GM21576 (cell line): ENCODE results near the gene FECH.
"Not testable (repeated sequence)": the region's sequence is repeated elsewhere in the genome, so short reads cannot be mapped to it uniquely, and the experiment has no call there.

Experiments
- ATAC-seq: cut with Tn5 transposase; IDR thresholded peaks from one replicate; pipeline ENCODE4 v1.9.1; 2021; ENCODE audit warnings: mild to moderate bottlenecking, moderate library complexity; ENCODE audit not compliant: unreplicated experiment

The FECH gene, protein sequence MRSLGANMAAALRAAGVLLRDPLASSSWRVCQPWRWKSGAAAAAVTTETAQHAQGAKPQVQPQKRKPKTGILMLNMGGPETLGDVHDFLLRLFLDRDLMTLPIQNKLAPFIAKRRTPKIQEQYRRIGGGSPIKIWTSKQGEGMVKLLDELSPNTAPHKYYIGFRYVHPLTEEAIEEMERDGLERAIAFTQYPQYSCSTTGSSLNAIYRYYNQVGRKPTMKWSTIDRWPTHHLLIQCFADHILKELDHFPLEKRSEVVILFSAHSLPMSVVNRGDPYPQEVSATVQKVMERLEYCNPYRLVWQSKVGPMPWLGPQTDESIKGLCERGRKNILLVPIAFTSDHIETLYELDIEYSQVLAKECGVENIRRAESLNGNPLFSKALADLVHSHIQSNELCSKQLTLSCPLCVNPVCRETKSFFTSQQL

DNA sequence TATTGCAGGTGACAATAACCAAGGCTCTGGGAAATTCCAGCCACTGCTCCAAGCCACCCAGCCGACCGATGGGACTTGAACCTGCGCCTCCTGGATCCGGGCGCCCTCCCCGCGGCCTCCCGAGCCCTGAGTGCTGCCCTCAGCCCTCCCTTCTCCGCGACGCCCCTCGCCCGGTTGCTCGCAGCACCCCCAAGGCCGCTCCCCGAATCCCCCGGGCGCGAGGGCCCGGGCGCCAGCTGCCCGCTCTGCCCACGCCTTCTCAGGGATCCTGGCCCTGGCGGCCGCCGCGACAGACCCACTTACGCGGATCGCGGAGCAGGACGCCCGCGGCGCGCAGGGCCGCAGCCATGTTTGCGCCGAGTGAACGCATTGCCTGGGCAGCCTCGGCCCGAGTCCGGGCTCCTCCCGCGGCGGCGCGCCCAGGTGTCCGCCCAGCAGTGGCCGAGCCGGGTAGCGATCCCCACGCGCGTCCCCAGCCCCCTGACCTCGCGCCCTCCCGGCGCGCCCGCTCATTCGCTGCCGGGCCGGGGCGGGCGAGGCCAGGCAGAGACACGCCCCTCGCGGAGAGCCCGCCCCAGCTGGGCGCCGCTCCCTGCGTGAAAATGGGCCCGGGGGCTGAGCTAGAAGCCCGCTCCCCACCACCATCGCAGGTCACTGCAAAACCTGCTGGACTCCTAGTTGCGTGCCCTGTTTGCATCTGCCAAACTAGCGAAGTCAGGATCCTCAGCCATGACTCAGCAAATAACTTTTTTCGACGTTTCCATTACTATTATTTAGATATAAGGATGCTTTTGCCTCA, at the start of gene FECH:
TSS of gene FECH (minus strand) at position 452 of the 799 bp plus-strand sequence. CDS start at position 370, 82 bp downstream.
- ATAC-seq, result peak; percentile 92

- ATAC-seq, result no peak
Measured at GRCh38 chr18:57635003-57635822, 48.7 kb upstream of the FECH start.

DNA sequence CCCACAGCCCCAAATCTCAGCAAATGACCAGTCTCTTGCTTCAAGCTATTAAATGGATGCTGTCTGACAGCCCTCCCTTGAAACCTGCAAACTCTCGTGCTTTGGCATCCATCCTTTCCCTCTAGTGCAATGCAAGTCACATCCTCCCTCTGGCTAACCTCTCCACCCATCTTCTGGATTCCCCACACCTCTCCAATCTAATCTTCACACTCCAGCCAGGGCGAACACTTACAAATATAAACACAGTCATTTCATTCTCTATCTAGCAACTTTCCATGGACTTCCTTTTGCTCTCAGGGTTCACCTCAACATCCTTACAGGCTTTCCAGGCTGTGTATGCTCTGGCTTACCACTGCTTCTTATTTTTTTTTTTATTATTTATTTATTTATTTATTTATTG, 45.2 kb upstream of the FECH start:
- no peak for ATAC-seq

- peak; percentile 47 for ATAC-seq
Measured at GRCh38 chr18:57630754-57631595, 44.5 kb upstream of the FECH start.

DNA sequence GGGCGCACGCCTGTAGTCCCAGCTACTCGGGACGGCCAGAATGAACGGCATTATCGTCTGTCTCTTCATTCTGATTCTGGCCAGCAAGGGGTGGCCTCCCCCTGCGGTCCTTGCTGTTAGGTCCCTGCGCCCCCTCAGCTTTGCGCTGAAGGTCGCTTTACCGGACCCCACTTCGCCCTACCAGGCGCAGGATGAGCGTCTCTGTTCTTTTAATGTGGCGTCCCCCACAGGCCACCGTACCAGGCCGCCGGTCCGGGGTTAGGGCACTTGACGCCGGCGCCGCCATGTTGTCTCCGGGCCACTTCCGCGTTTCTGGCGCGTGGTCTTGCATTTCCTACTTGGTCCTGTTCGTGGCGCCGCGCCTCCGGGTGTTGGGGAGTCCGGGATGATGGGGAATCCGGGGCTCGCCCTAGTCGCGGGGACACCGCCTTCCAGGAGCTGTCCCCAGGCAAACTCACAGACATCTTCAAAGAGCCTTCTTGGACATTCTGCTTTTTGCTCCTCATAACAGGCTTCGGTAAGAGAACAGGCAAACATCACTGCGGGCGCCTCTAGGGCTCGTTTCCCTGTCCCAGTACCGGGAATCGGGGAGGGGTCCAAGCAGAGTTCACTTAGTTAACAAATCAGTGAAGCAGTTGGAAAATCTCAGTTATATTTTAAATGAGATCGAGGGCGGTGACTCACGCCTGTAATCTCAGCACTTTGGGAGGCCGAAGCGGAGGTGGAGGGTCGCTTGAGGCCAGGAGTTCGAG, 43.7 kb upstream of the FECH start:
- peak; percentile 91 for ATAC-seq

- ATAC-seq, result no peak
Measured at GRCh38 chr18:57629422-57629821, 42.9 kb upstream of the FECH start.

GRCh38 chr18:57627488-57627887, 41.0 kb upstream of the FECH start:
- ATAC-seq, result no peak

GRCh38 chr18:57624988-57625387, 38.5 kb upstream of the FECH start:
- ATAC-seq, result no peak

- peak; percentile 12 for ATAC-seq
Measured at GRCh38 chr18:57621246-57621604, 34.7 kb upstream of the FECH start.

- ATAC-seq, result no peak
Measured at GRCh38 chr18:57619876-57620275, 33.4 kb upstream of the FECH start.

DNA sequence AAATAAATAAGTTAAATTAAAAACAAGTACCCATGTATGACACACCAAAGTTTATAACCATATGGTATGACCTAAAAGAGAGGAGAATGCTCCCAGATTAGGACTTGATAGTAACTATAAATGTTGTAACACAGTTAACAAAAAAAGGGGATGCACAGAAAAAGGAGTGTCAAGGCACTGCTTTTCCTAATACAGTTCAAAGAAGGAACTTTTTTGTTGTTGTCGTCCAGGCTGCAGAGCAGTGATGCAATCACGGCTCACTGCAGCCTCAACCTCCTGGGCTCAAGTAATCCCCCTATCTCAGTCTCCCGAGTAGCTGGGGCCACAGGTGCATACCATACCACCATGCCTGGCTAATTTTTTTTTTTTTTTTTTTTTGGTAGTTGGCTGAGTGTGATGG, 32.4 kb upstream of the FECH start:
- no peak for ATAC-seq

DNA sequence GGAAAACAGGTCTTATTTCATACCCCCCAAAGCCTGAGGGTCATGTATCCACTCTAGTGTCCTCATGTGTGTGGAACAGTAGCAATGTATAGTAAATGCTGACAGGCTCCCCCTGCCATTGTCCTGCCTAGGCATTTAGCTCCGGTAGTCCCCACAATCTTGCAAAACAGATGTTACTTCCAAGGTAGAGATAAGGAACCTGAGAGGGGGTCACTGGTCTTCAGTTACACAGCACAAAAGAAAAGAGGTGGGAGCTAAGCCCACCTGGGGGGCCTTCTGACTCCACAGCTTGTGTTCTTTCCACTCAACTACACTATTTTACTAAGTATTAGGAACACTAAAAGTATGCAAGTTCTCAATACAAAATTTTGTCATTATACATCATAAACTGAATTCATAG, 17.4 kb upstream of the FECH start:
- no peak for ATAC-seq

DNA sequence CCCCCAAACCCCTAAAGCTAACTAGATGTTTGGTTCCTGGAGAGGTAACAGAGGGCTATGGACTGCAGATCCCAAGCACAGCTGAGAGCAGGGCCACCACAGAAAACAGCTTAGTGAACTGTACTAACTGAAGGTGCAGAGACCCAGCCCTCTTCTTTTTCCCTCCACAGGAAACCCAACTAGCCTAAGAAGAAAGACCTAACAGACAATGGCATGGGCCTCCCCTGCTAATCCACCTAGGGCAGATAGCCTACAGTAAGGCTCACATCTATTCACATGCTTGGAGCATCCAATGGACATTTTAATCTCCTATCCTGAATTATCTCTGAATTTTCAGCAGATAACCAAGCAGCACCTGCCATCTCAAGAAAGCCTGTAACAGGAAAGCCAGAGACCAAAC, 8.8 kb upstream of the FECH start:
- ATAC-seq, result no peak

- not testable (repeated sequence) for ATAC-seq
Measured at GRCh38 chr18:57592716-57593115, 6.2 kb upstream of the FECH start.

GRCh38 chr18:57589161-57589560, 2.7 kb upstream of the FECH start:
- no peak for ATAC-seq

- no peak for ATAC-seq
Measured at GRCh38 chr18:57587098-57587661, 678 bp upstream of the FECH start.

- ATAC-seq, result peak; percentile 3
Measured at GRCh38 chr18:57585855-57586250, 649 bp downstream of the FECH start.

DNA sequence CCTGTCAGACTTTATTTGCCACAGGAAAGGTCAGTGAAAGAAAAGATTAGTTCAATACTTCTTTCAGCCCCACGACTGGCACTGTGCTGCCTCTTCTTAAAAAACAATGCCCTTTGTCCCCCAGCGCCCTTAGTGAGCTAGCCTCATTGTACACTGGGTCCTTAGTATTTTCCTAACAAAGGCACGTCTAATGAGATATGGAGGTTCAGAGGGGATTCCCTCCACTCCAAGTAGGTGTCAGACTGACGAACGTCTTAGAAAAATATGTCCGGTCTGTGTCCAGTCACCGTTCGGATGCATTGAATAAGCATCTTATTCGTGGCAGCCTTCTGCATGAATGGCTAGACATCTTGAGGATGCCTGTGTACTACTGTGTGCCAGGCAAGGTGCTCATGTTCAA, 1.1 kb downstream of the FECH start:
- no peak for ATAC-seq

DNA sequence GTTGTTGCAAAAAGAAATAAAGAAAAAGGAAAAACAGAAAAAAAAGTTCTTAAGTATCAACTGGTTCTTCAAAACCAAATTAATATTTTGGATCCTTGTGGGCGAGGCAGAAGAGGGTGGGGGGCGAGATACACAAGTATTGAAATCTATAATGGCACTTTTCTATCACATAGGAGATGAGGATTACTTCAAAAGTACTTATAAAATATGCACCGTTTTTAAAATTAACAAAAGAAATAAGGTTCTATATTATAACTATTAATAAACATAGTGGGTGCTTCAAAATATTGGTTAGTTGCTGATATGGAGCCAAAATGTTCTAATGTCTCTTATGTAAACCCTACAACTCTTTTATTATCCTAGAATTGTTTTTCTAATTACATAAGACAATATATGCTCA, 2.1 kb downstream of the FECH start:
- ATAC-seq, result no peak
